ENCODE measurements around the gene RAI14. TPM values are rescaled to one million over a fixed set of nuclear protein-coding genes. Genes with fewer than 3 reads are reported as not detected.
"Not testable (repeated sequence)": the region's sequence is repeated elsewhere in the genome, so short reads cannot be mapped to it uniquely, and the experiment has no call there.

Gene RAI14
- total RNA-seq, 1 donor from 2014 or later = 56.0 TPM

GRCh38 chr5:34731435-34732232 is 75.5 kb downstream of the RAI14 start:
- no peak for DNase-seq (ENCODE audit: low spot score)

- no peak for DNase-seq (ENCODE audit: low spot score)
These were observed 78.2 kb downstream of the RAI14 start for GRCh38 chr5:34734326-34734725.

GRCh38 chr5:34735491-34736426 is 79.6 kb downstream of the RAI14 start:
- no peak for DNase-seq (ENCODE audit: low spot score)

- DNase-seq (ENCODE audit: low spot score) = no peak
These were observed 80.5 kb downstream of the RAI14 start for GRCh38 chr5:34736445-34737115.

- no peak for DNase-seq (ENCODE audit: low spot score)
These were observed 81.6 kb downstream of the RAI14 start for GRCh38 chr5:34737731-34738130.

- DNase-seq (ENCODE audit: low spot score) = no peak
These were observed 82.3 kb downstream of the RAI14 start for GRCh38 chr5:34738381-34738780.

- DNase-seq (ENCODE audit: low spot score) = peak; percentile 33
These were observed 84.3 kb downstream of the RAI14 start for GRCh38 chr5:34740389-34740806.

GRCh38 chr5:34742061-34742460 is 85.9 kb downstream of the RAI14 start:
- no peak for DNase-seq (ENCODE audit: low spot score)

- no peak for DNase-seq (ENCODE audit: low spot score)
These were observed 87.8 kb downstream of the RAI14 start for GRCh38 chr5:34743878-34744277.

GRCh38 chr5:34748431-34748830 is 92.3 kb downstream of the RAI14 start:
- no peak for DNase-seq (ENCODE audit: low spot score)

GRCh38 chr5:34749431-34749873 is 93.3 kb downstream of the RAI14 start:
- DNase-seq (ENCODE audit: low spot score) = no peak

GRCh38 chr5:34750206-34750605 is 94.1 kb downstream of the RAI14 start:
- DNase-seq (ENCODE audit: low spot score) = no peak

GRCh38 chr5:34751807-34752736 is 95.9 kb downstream of the RAI14 start:
- no peak for DNase-seq (ENCODE audit: low spot score)

GRCh38 chr5:34753236-34753635 is 97.1 kb downstream of the RAI14 start:
- DNase-seq (ENCODE audit: low spot score) = not testable (repeated sequence)

GRCh38 chr5:34755926-34756325 is 99.8 kb downstream of the RAI14 start:
- no peak for DNase-seq (ENCODE audit: low spot score)

GRCh38 chr5:34756781-34757624 is 100.9 kb downstream of the RAI14 start:
- no peak for DNase-seq (ENCODE audit: low spot score)

- DNase-seq (ENCODE audit: low spot score) = no peak
These were observed 102.4 kb downstream of the RAI14 start for GRCh38 chr5:34758514-34758913.

GRCh38 chr5:34759213-34759612 is 103.1 kb downstream of the RAI14 start:
- not testable (repeated sequence) for DNase-seq (ENCODE audit: low spot score)

- no peak for DNase-seq (ENCODE audit: low spot score)
These were observed 109.5 kb downstream of the RAI14 start for GRCh38 chr5:34765662-34766061.

GRCh38 chr5:34767180-34767579 is 111.1 kb downstream of the RAI14 start:
- DNase-seq (ENCODE audit: low spot score) = no peak
